Bronchus fibroblast of lung (primary cell): ENCODE data around the gene MARF1. TPM values are rescaled to one million over a fixed set of nuclear protein-coding genes. Genes with fewer than 3 reads are reported as not detected.

ENCODE experiments used
- total RNA-seq: library from RNA; depleted of rRNA; stranded (reverse); fragments of >200 nt; gene quantifications from 2 replicates; pipeline ENCODE4 v1.2.3, GENCODE V29; 2015

Gene MARF1, protein sequence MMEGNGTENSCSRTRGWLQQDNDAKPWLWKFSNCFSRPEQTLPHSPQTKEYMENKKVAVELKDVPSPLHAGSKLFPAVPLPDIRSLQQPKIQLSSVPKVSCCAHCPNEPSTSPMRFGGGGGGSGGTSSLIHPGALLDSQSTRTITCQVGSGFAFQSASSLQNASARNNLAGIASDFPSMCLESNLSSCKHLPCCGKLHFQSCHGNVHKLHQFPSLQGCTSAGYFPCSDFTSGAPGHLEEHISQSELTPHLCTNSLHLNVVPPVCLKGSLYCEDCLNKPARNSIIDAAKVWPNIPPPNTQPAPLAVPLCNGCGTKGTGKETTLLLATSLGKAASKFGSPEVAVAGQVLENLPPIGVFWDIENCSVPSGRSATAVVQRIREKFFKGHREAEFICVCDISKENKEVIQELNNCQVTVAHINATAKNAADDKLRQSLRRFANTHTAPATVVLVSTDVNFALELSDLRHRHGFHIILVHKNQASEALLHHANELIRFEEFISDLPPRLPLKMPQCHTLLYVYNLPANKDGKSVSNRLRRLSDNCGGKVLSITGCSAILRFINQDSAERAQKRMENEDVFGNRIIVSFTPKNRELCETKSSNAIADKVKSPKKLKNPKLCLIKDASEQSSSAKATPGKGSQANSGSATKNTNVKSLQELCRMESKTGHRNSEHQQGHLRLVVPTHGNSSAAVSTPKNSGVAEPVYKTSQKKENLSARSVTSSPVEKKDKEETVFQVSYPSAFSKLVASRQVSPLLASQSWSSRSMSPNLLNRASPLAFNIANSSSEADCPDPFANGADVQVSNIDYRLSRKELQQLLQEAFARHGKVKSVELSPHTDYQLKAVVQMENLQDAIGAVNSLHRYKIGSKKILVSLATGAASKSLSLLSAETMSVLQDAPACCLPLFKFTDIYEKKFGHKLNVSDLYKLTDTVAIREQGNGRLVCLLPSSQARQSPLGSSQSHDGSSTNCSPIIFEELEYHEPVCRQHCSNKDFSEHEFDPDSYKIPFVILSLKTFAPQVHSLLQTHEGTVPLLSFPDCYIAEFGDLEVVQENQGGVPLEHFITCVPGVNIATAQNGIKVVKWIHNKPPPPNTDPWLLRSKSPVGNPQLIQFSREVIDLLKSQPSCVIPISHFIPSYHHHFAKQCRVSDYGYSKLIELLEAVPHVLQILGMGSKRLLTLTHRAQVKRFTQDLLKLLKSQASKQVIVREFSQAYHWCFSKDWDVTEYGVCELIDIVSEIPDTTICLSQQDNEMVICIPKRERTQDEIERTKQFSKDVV (N-terminal part only)
- total RNA-seq, result 5.9 and 6.5 TPM in 2 replicates

DNA sequence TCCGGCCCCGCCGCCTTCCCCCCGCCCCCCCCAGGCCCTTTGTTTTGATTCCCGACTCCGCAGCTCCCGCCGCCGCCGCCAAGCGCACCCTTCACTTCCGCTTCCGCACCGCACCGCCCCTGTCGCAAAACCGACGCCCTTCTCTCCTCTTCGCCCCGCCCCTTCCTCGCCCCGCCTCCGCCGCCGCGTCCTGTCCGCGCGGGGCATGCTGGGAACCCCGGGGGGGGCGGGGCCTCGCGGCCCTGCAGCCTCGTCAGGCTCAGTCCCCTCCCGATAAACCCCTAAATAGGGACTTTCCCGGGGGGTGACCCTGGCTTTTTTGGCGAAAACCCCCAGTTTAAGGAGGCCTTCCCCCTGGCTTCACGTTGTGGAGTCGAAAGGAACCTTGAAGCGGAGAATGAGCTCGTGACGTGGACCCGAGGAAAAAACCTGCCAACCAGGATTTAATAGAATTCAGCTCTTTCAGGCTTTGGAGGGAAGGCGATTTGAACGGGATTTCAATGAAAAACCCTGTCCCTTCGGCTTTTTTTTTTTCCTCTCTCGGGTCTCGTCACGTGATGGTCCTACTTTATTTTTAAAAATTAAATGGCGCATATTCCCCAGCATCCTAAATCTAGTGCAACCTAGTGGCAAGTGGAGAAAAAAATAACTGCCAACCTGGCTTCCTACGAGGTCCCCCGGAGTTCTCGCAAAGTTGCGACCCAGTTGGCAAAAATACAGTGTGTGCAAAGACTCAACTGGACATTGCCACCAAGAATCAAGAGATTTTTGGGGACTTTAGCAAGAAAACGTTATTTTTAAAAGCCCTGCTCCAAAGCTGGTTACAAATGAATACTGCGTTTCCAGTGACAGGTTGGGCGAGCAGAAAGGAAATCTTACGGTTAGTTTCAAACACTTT is at the start of gene MARF1:
Gene MARF1 (minus strand): TSS at position 107 of the 898 bp plus-strand sequence. CDS start 3,921 bp downstream, outside the sequence.

DNA sequence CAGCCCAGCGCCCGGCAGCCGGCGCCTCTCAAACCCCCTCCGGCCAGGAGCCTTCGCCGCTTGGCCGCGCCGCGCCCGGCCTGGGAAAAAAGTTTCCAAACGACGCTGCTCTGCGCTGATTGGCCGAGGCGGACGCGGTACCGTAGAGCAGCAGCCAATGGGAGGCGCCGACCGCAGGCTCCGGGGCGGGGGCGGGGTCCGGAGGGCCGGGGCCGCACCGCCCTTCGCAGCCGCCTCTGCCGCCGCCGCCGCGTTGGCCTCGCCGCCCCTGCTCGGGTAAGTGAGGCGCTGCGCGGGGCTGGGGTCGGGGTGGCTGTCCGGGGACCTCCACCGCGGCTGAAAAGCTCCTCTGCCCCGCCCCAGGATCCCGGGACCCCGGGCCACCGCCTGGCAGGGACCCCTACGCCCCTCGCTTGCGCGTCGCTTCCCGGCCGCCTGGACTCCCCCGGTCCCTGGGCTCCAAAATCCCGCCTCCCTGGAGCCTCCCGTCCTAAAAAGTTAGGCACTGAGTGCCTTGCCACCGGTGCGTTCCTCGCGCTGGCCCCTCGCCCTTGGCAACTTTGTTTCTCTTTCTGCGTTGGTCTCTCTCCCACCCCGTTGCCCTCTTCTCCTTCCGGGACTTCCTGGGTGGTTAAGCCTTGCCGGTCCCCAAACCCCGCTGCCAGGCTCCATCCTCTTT is 7.2 kb upstream of the MARF1 start, which contains the start of gene NDE1:
Gene NDE1 (plus strand): TSS at position 227 of the 679 bp plus-strand sequence. CDS start 14,534 bp downstream, outside the sequence.

Other genes starting within 250 kb of the MARF1 start
- gene MPV17L, start 247.4 kb downstream of the MARF1 start, total RNA-seq, result 0.50 and 0.59 TPM in 2 replicates
- gene BMERB1, start 208.6 kb downstream of the MARF1 start, total RNA-seq, result 15.0 and 19.3 TPM in 2 replicates
- gene NDE1, start 7.1 kb upstream of the MARF1 start, total RNA-seq, result 52.5 and 61.1 TPM in 2 replicates
- gene MYH11, start 213.9 kb upstream of the MARF1 start, total RNA-seq, result not detected in 2 replicates
- 38.5 and 48.9 TPM in 2 replicates for gene CEP20, start 245.4 kb upstream of the MARF1 start, total RNA-seq